AG09309 (cell line): ENCODE results near the gene SEC61A1.

ENCODE experiments used
- DNase-seq: peaks from one replicate; pipeline ENCODE4 v3.0.0-alpha.2; 2010; ENCODE audit warnings: low read depth
- H3K4me3 ChIP-seq: 2 replicates; pipeline ENCODE4 v1.5.1; 2011; ENCODE audit warnings: mild to moderate bottlenecking, low read depth, low read length, moderate library complexity; ENCODE audit not compliant: control insufficient read depth
- TF ChIP-seq, protein P1 (sequence below): IDR thresholded peaks from 2 replicates; pipeline ENCODE4 v1.5.1; 2011; ENCODE audit warnings: mild to moderate bottlenecking, low read depth, low read length, inconsistent platforms; ENCODE audit not compliant: insufficient read depth, control insufficient read depth; ENCODE audit errors: missing control alignments

SEC61A1 gene

GRCh38 chr3:128071771-128072453 lies 19.7 kb downstream of the SEC61A1 start:
- TF ChIP-seq, protein P1, sequence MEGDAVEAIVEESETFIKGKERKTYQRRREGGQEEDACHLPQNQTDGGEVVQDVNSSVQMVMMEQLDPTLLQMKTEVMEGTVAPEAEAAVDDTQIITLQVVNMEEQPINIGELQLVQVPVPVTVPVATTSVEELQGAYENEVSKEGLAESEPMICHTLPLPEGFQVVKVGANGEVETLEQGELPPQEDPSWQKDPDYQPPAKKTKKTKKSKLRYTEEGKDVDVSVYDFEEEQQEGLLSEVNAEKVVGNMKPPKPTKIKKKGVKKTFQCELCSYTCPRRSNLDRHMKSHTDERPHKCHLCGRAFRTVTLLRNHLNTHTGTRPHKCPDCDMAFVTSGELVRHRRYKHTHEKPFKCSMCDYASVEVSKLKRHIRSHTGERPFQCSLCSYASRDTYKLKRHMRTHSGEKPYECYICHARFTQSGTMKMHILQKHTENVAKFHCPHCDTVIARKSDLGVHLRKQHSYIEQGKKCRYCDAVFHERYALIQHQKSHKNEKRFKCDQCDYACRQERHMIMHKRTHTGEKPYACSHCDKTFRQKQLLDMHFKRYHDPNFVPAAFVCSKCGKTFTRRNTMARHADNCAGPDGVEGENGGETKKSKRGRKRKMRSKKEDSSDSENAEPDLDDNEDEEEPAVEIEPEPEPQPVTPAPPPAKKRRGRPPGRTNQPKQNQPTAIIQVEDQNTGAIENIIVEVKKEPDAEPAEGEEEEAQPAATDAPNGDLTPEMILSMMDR = no peak
- H3K4me3 ChIP-seq = no peak overlapping the region
- no peak for DNase-seq

GRCh38 chr3:128072454-128073184 lies 20.4 kb downstream of the SEC61A1 start:
- no peak for DNase-seq
- TF ChIP-seq, protein P1 = no peak

GRCh38 chr3:128073185-128073725 lies 21.0 kb downstream of the SEC61A1 start:
- TF ChIP-seq, protein P1 = no peak

More at GRCh38 chr3:128072454-128073184, 20.4 kb downstream of the SEC61A1 start:
- H3K4me3 ChIP-seq = no peak overlapping the region

GRCh38 chr3:128073807-128074206 lies 21.6 kb downstream of the SEC61A1 start:
- H3K4me3 ChIP-seq = no peak overlapping the region
- TF ChIP-seq, protein P1 = no peak
- DNase-seq = no peak

More at GRCh38 chr3:128073185-128073725, 21.0 kb downstream of the SEC61A1 start:
- no peak for DNase-seq
- no peak overlapping the region for H3K4me3 ChIP-seq

GRCh38 chr3:128074851-128075521 lies 22.7 kb downstream of the SEC61A1 start:
- DNase-seq = no peak
- TF ChIP-seq, protein P1 = no peak
- no peak overlapping the region for H3K4me3 ChIP-seq
